Progenitor cell of endocrine pancreas (in vitro differentiated cells): ENCODE data around the gene NOVA2. TPM values are rescaled to one million over a fixed set of nuclear protein-coding genes. Genes with fewer than 3 reads are reported as not detected.

ENCODE experiments used
- DNase-seq: peaks from one replicate; pipeline ENCODE4 v3.0.0; 2021; ENCODE audit warnings: low spot score; ENCODE audit not compliant: unreplicated experiment
- H3K27ac Mint-ChIP-seq: 2 replicates; pipeline ENCODE4 v1.8.0; 2021; ENCODE audit warnings: mild to moderate bottlenecking, moderate library complexity, mixed read lengths
- H3K27me3 Mint-ChIP-seq: 2 replicates; pipeline ENCODE4 v1.8.0; 2021; ENCODE audit warnings: mixed read lengths
- H3K36me3 Mint-ChIP-seq: 2 replicates; pipeline ENCODE4 v1.8.0; 2022; ENCODE audit warnings: mixed read lengths; ENCODE audit not compliant: insufficient read depth
- H3K4me1 Mint-ChIP-seq: 2 replicates; pipeline ENCODE4 v1.8.0; 2021; ENCODE audit warnings: low read depth, mixed read lengths
- H3K4me3 Mint-ChIP-seq: 2 replicates; pipeline ENCODE4 v1.8.0; 2021; ENCODE audit warnings: low read depth, mild to moderate bottlenecking, moderate library complexity, mixed read lengths
- H3K9me3 Mint-ChIP-seq: 2 replicates; pipeline ENCODE4 v1.8.0; 2021; ENCODE audit warnings: low read depth, mixed read lengths
- CTCF ChIP-seq: fragments of 200-600 bp; sonication (generic); IDR thresholded peaks from one replicate; pipeline ENCODE4 v1.5.0; 2021; ENCODE audit warnings: antibody characterized with exemption, mild to moderate bottlenecking; ENCODE audit not compliant: unreplicated experiment
- total RNA-seq: library from RNA; stranded (reverse); gene quantifications from 2 replicates; pipeline ENCODE4 v1.2.1, GENCODE V29; 2021

Gene NOVA2
- total RNA-seq, 1 donor from 2014 or later: 0.53 TPM

GRCh38 chr19:45958769-45959516 lies 14.7 kb downstream of the NOVA2 start:
- Mint-ChIP-seq H3K27ac (peak overlapping the region; percentile 15), H3K36me3 (no peaks in the 10 kb centered on the region), H3K4me3 (no peak overlapping the region), H3K27me3 (peaks cover 64% of the 10 kb centered on the region), H3K4me1 (peaks cover 3% of the 10 kb centered on the region), H3K9me3 (no peaks in the 10 kb centered on the region)
- no peak for TF ChIP-seq CTCF
- no peak for DNase-seq

DNA sequence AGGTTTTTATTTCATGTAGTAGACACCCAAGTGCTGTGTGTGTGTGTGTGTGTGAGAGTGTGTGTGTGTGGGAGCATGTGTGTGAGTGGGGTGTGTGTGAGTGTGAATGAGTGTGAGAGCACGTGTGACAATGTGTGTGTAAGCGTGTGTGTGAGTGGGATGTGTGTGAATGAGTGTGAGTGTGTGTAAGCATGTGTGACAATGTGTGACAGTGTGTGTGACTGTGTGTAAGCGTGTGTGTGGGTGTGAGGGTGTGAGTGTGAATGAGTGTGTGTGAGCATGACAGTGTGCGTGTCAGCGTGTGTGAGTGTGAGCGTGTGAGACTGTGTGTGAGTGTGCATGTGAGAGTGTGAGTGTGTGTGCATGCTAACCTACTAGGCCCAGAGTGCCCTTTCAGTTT lies 15.3 kb downstream of the NOVA2 start:
- H3K36me3 Mint-ChIP-seq: no peaks in the 10 kb centered on the region
- H3K27ac Mint-ChIP-seq: no peak overlapping the region
- H3K9me3 Mint-ChIP-seq: no peaks in the 10 kb centered on the region
- DNase-seq: no peak
- no peak for TF ChIP-seq CTCF
- peaks cover 60% of the 10 kb centered on the region for H3K27me3 Mint-ChIP-seq
- H3K4me1 Mint-ChIP-seq: peaks cover 3% of the 10 kb centered on the region
- no peak overlapping the region for H3K4me3 Mint-ChIP-seq

- peaks cover 6% of the 10 kb centered on the region for H3K4me1 Mint-ChIP-seq
- H3K27ac Mint-ChIP-seq: no peak overlapping the region
- H3K36me3 Mint-ChIP-seq: no peaks in the 10 kb centered on the region
- no peak overlapping the region for H3K4me3 Mint-ChIP-seq
- DNase-seq: no peak
- H3K27me3 Mint-ChIP-seq: peaks cover 48% of the 10 kb centered on the region
- no peaks in the 10 kb centered on the region for H3K9me3 Mint-ChIP-seq
- no peak for TF ChIP-seq CTCF
Observed at GRCh38 chr19:45955905-45956608, 17.6 kb downstream of the NOVA2 start.

DNA sequence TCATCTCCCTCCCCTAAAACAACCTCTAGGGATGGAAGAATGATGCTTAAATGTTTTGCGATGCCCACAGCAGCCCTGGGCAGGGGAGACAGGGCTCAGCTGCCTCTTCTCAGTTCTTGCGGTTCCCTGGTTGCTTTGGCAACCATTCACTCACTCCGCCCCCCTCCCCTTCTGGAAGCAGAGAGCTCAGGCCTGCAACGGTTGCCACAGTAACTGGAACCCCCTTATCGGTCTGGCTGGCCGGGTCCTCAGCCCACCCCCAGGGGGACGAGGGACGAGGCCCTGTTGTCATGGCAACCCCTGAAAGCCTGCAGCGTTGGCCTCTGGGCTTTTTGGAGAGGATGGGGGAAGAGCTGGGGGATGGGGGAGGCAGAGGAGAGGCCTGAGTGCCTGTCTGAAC lies 19.5 kb downstream of the NOVA2 start:
- no peak for TF ChIP-seq CTCF
- no peaks in the 10 kb centered on the region for H3K9me3 Mint-ChIP-seq
- peaks cover 3% of the 10 kb centered on the region for H3K4me1 Mint-ChIP-seq
- H3K27me3 Mint-ChIP-seq: peaks cover 40% of the 10 kb centered on the region
- H3K4me3 Mint-ChIP-seq: no peak overlapping the region
- no peaks in the 10 kb centered on the region for H3K36me3 Mint-ChIP-seq
- DNase-seq: no peak
- no peak overlapping the region for H3K27ac Mint-ChIP-seq

- no peak overlapping the region for H3K4me3 Mint-ChIP-seq
- DNase-seq: no peak
- H3K4me1 Mint-ChIP-seq: peaks cover 3% of the 10 kb centered on the region
- H3K9me3 Mint-ChIP-seq: no peaks in the 10 kb centered on the region
- H3K27ac Mint-ChIP-seq: no peak overlapping the region
- H3K27me3 Mint-ChIP-seq: peaks cover 40% of the 10 kb centered on the region
- H3K36me3 Mint-ChIP-seq: no peaks in the 10 kb centered on the region
- TF ChIP-seq CTCF: no peak
Observed at GRCh38 chr19:45953676-45954075, 20.0 kb downstream of the NOVA2 start.
